ENCODE measurements around the gene DOP1B.

DOP1B gene

GRCh38 chr21:36202726-36203602, 46.3 kb downstream of the DOP1B start:
- DNase-seq, result no peak

DNA sequence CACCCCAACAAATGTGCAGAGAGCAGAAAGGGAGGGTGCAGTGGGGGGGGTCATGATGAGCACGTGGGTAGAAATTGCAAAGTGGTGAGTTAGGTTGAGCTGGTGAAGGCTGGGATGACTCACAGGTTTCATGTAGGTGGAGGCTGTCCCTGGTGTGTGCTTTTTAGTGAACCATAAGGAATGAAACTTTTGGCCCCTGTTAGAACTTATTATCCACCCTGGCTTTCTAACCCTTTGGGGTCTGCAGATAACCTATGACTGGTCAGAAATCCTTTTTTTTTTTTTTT, 46.9 kb downstream of the DOP1B start:
- DNase-seq, result peak in 2 of 51 donors; percentile 8 to 30

- no peak for DNase-seq
These were observed 48.4 kb downstream of the DOP1B start for GRCh38 chr21:36204980-36205379.

DNA sequence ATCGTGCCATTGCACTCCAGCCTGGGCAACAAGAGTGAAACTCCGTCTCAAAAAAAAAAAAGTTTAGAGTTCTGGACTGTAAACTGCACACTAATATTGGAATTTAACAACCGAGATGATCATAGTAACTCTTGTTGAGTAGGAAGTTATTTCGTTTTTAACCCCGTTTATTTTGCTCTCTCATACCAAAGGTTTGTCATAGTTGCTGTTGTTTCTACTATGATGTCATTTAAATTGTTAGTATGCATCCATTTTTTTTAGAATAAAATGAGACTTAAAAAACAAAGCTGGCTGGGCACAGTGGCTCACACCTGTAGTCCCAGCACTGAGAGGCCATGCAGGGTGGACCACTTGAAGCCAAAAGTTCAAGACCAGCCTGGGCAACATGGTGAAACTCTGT, 49.3 kb downstream of the DOP1B start:
- no peak for DNase-seq
